Skeletal muscle cell (primary cell): ENCODE data around the gene DDI2.

Experiments used
- DNase-seq: peaks from one replicate; pipeline ENCODE4 v3.0.0-alpha.2; 2010; ENCODE audit warnings: low read depth
- H3K4me3 ChIP-seq: 2 replicates; pipeline ENCODE4 v1.5.1; 2011; ENCODE audit warnings: low read depth, mild to moderate bottlenecking, control low read depth, low read length, moderate library complexity

Gene DDI2

DNA sequence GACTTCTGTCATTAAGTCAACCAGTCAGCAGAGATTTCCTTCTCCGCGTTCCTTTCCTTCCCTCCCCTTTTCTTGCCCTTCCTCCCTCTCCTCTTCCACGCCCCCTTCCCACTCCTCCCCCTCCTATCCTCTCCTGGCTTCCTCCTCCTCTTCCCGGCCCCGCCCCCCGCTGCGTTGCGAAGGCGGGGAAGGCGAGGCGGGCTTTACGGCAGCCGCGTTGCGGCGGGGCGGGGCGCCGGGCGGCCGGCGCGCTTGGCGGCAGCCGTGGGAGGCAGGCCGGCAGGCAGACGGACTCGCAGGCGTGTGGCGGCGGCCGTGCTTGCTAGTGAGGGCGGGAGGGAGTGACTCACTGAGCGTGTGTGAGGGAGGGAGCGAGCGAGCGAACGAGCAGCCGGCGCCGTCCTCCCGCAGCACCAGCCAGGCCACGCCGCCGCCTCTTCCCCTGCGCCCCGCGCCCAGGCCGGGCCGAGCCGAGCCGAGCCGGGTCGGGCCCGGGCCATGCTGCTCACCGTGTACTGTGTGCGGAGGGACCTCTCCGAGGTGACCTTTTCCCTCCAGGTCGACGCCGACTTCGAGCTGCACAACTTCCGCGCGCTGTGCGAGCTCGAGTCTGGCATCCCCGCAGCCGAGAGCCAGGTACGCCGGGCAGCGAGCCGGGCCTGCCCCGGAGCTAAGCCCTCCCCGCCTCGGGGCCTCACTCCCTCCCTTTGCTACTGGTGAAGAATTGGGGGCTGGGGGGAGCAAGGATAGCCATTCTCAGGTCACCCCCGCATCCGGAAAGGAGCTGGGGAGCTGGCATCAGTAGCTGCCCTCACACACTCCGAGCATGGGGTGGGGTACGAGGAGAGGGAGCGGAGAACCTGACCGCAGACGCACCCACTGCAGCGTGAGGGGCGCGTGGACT is at the start of gene DDI2:
Gene DDI2 (plus strand): TSS at position 286 of the 904 bp plus-strand sequence. CDS start 213 bp downstream, at position 499.
- H3K4me3 ChIP-seq = peak within 1 kb of the TSS; percentile 90
- peak; percentile 91 for DNase-seq

- no peak overlapping the region for H3K4me3 ChIP-seq
- DNase-seq = no peak
Measured at GRCh38 chr1:15568387-15569073, 48.7 kb upstream of the DDI2 start.

DNA sequence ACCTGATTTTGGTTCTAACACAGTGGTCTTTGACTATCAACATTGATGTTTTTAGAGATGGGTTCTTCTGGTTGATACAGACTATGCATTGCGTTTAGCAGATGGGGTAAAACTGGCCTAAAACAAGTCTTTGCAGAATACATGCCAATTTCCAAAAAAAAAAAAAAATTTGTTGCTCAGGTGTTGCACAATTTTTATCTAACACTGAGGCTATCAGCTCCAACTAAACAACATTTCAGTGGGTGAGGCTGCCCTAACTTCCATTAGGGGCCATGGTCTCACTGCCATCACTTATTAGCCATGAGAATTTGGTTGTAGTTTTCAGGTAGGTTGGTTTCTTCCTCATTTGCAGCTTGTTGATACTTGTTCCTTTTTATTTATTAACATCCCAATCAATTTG is 46.4 kb upstream of the DDI2 start:
- H3K4me3 ChIP-seq = no peak overlapping the region
- DNase-seq = no peak

DNA sequence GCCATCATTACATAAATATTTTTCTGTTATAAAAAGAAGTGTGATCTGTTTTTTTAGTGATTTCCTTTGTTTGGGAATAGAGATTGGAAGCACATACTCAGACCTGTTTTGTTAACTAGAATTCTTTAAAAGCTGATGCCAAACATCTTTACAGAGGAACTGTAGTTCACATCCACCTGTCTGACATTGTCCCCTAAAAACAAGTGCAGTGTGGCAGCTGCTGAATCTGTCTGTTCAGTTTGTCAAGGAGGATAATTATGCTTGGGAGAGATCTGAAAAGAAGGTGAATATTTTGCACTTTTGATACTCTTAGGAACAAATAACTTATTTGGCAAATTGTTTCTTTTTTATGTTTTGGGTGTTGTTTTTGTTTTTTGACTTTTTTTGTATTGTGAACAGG is 46.0 kb upstream of the DDI2 start:
- H3K4me3 ChIP-seq = no peak overlapping the region
- DNase-seq = no peak

DNA sequence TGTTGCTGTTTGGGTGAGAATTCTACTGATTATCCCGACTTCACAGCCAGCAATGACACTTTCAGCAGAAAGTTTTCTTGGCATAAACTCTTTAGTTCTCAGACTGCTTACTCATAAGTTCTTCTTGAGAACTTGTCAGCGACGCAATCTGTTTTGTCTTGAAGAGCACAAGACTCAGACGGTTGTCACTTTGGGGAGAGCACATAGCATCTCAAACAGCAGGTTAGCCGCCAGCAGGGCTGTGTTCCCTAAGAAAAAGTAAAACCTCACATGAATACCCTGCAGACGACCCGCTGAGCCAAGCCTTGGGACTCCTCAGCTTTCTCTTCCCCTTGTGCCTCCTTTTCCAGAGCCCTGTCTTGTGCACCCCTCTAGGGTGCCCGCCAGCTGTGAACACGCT is 43.8 kb upstream of the DDI2 start:
- DNase-seq = no peak
- no peak overlapping the region for H3K4me3 ChIP-seq

DNA sequence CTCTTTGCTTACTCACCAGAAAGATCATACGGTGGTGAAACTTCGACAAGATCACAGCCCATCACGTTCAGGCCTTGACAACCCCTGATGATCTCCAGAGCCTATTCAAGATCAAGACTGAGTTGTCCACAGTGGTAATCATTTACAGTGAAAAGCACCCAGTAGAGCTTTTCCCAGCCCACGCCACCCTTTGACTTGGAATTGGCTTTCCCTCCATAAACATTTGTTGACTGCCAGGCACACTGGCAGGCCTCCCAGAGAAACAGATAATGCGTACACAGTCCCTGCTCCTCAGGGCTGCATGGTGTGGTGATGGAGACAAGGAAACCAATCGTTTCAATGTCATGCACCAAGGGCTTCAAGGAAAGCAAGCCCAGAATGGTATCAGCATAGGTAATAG is 42.5 kb upstream of the DDI2 start:
- DNase-seq = no peak
- H3K4me3 ChIP-seq = no peak overlapping the region

DNA sequence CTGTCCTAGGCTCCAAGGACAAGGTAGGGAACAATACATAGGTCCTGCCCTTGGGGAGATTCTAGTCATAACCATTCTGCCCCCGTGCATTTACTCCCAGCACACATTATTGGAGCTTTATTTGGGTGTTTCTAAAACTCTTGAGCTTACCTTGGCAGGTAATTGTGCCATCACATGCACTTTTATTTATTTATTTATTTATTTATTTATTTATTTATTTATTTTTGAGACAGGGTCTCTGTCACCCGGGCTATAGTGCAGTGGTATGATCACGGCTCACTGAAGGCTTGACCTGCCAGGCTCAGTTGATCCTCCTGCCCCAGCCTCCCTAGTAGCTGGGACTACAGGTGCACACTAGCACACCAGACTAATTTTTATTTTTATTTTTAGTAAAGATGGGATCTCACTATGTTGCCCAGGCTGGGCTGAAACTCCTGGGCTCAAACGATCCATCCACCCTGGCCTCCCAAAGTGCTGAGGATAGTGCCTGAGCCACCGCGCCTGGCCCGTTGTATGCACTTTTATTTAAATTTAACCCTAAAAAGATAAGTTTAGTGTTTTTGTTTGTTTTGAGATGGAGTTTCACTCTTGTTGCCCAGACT is 41.6 kb upstream of the DDI2 start:
- DNase-seq = no peak
- no peak overlapping the region for H3K4me3 ChIP-seq

DNA sequence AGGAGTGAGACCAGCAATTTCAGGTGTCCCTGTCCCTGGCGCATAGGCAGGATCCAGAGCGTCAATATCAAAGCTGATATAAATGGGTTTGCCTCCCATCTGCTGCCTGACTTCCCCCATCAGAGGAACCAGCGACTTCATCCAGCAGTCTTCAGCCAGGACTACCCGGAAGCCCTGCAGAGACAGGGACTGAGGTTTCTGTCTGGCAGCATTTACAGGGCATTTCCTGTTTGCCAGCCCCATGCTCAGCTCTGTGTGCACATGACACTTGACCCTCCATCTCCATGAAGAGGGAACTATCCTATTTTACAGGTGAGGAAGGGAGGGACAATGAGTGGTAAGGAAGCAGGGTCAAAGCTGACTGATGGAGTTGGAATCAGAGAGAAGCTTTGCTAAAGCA is 39.6 kb upstream of the DDI2 start:
- no peak overlapping the region for H3K4me3 ChIP-seq
- no peak for DNase-seq

DNA sequence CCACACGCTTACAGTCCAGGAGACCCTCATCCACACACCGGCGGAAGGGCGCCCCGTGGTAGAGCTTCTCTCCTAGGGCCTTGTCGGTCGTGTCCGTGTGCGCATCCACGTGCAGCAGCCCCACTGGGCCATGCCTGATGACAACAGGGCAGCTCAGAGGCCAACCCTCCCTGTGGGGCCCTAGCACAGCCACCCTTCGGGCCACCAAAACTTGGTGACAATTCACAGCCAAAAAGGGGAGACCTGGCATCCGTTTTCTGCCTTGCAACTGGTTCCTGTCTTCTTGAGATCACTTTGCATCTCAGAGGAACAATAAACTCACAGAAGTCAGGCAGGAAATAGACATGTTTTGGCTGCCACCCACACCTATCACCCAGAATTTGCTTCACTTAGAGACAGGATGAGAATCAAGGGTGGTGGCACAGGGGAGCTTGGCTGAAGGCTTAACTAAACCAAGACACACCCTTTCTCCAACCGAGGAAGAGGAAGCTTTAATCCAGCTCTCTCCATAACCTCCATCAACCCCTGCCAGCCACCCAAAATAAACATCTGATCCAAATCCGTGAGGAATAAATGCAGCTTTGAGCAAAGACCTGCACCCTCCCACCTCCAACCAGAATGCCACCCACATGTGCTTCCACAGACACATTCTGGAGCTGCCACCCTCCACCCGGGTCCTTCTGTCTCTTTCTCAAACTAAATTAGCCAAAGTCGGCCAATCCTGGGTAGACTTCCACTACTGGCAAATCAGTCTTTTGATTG is 38.2 kb upstream of the DDI2 start:
- no peak overlapping the region for H3K4me3 ChIP-seq
- no peak for DNase-seq

DNA sequence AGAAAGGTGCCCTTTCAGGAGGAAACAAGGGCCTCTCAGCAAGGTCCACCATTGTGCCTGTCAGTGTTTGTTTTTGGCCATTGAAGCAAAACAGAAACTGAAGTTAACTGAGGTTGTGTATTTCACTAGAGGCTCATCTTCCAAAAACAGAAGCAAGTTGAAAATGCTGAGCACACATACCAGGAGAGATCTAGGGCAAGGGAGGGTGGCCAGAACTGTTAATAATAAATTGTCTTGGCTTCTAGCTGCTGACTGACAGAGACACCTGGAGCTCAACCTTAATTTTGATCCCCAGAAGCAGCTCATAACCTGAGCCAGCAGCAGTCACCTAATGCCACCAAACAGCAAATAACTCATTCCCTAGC is 37.6 kb upstream of the DDI2 start:
- DNase-seq = no peak
- no peak overlapping the region for H3K4me3 ChIP-seq

GRCh38 chr1:15583016-15583706 is 34.1 kb upstream of the DDI2 start:
- no peak overlapping the region for H3K4me3 ChIP-seq

GRCh38 chr1:15584489-15585363 is 32.5 kb upstream of the DDI2 start, which contains the start of gene AGMAT:
Gene AGMAT (minus strand): TSS chr1:15585051. CDS start chr1:15584967, 84 bp downstream.
- peak within 1 kb of the TSS; percentile 46 for H3K4me3 ChIP-seq

More at GRCh38 chr1:15583016-15583706, 34.1 kb upstream of the DDI2 start:
- no peak for DNase-seq

GRCh38 chr1:15592285-15592684 is 25.0 kb upstream of the DDI2 start:
- DNase-seq = no peak
- H3K4me3 ChIP-seq = no peak overlapping the region

More at GRCh38 chr1:15584489-15585363, 32.5 kb upstream of the DDI2 start, which contains the start of gene AGMAT:
- DNase-seq = no peak

DNA sequence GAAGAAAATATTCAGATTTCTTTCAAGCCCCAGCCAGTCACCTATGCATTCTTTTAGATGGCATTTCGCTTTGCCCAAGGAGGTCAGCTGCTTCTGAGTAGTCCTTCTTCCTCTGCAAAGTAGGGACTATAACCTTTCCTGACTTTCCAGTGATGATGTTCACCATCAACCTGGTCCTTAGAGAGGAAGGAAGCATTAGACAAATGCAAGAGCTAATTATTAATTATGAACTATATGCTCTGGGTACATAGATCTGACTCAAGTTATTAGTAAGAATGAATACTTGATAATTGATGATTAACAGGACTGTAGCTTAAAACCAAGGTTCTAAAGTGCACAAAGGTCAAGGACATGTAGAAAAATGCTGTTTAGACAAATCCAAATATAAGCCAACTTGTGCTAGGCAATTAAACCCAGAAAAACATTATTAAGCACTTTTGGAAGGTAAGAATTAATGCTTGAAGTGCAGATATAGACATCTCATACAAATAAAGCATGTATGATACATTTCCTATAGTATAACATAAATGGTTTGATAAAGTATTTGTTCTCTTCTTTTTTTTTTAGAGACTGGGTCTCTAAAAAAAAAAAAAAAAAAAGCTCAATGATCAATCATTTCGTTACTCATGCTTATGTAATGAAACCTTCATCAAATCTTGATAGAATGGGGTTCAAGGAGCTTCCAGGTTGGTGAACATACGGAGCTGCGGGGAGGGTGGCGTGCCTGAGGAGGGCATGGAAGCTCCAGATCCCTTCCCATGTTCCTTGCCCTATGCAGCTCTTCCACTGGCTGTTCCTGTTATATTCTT is 21.2 kb upstream of the DDI2 start:
- H3K4me3 ChIP-seq = no peak overlapping the region
- no peak for DNase-seq

DNA sequence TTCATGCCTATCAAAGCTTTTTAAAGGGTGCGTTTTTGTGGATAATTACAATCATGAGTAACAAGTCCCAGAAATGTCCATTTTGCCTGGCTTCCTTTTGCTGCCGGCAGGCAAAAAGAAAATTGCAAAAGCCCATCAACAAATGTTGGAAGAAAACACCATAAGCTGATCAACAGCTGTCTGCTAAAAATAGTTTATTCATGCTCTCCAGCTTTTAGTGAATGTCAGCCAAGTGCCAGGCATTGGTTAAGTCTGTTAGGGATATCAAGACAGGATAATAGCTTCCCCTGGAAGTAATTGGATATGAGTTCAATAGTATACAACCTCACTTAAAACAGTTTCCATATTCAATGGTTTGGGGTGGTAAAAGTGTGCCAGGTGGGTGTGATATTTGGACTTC is 18.8 kb upstream of the DDI2 start:
- H3K4me3 ChIP-seq = no peak overlapping the region
- DNase-seq = no peak

- H3K4me3 ChIP-seq = peak overlapping the region; percentile 82
- peak; percentile 83 for DNase-seq
Measured at GRCh38 chr1:15603050-15603965, 13.9 kb upstream of the DDI2 start.
